Thyroid gland (tissue), 4 donors: Measurements from ENCODE around the gene GSX1. TPM values are rescaled to one million over a fixed set of nuclear protein-coding genes. Genes with fewer than 3 reads are reported as not detected.
A peak's percentile ranks its signal among the peaks of the same experiment; 100 is the strongest.

ENCODE experiments used
- DNase-seq, 2 donors: peaks; one replicate each; pipeline ENCODE4 v3.0.0-alpha.2; 2019
- H3K27ac ChIP-seq, 3 donors: fragments of 200-600 bp; sonication (generic); 1 replicate in 2 of 3; 2 replicates in 1 of 3; pipeline ENCODE4 v1.5.1; 2016 to 2019; ENCODE audit warnings: mild to moderate bottlenecking in 1 of 3, moderate library complexity in 1 of 3
- H3K27me3 ChIP-seq: fragments of 200-600 bp; sonication (generic); one replicate; pipeline ENCODE4 v1.5.1; 2019
- H3K36me3 ChIP-seq, 2 donors: fragments of 200-600 bp; sonication (generic); one replicate each; pipeline ENCODE4 v1.5.1; 2016 to 2019
- H3K4me1 ChIP-seq, 2 donors: fragments of 200-600 bp; sonication (generic); one replicate each; pipeline ENCODE4 v1.5.1; 2017 to 2019
- H3K4me3 ChIP-seq, 3 donors: fragments of 200-600 bp; sonication (generic); replicated peaks in 1 of 3; 1 replicate in 2 of 3; 2 replicates in 1 of 3; pipeline ENCODE4 v1.5.1; 2016; ENCODE audit warnings: mild to moderate bottlenecking in 1 of 3
- H3K9me3 ChIP-seq: fragments of 200-600 bp; sonication (generic); one replicate; pipeline ENCODE4 v1.5.1; 2017
- POLR2A ChIP-seq, 2 donors: fragments of 450-650 bp; IDR thresholded peaks; one replicate each; pipeline ENCODE4 v1.6.1; 2017; ENCODE audit warnings: antibody characterized with exemption in 2 of 2, mild to moderate bottlenecking in 2 of 2, moderate library complexity in 1 of 2
- WGBS, 2 donors: methylation state at CpG; one replicate each; pipeline ENCODE4 v1.1.5; 2017; 5-methylcytosine and 5-hydroxymethylcytosine counted together
- intact Hi-C: fragments of 100-400 bp; cut with DNase I; formaldehyde crosslinking; loops from one replicate; pipeline ENCODE4 v1.15.1; 2023
- total RNA-seq, 4 donors: library from RNA; depleted of rRNA; stranded (reverse); fragments of >200 nt; gene quantifications; one replicate each; pipeline ENCODE4 v1.2.3, GENCODE V29; 2016
- TF ChIP-seq, protein P1 (sequence below), 6 experiments: fragments of 200-600 bp in 3 of 6; fragments of 450-650 bp in 3 of 6; sonication (generic) in 3 of 6; IDR thresholded peaks; one replicate each; pipeline ENCODE4 v1.5.1; 2016 to 2019; ENCODE audit warnings: antibody characterized with exemption in 6 of 6, mild to moderate bottlenecking in 2 of 6, inconsistent platforms in 1 of 6, moderate library complexity in 1 of 6

GSX1 gene
- total RNA-seq, 4 donors from 2014 or later, result not detected

GRCh38 chr13:27775943-27776342 lies 16.3 kb upstream of the GSX1 start:
- Histone ChIP-seq H3K4me3 (no peak overlapping the region), H3K36me3 (no peaks in the 10 kb centered on the region), H3K9me3 (no peaks in the 10 kb centered on the region), H3K27ac (no peak overlapping the region), H3K27me3 (no peaks in the 10 kb centered on the region), H3K4me1 (no peaks in the 10 kb centered on the region)
- TF ChIP-seq POLR2A (IDR thresholded peaks at IDR 0.05), result no peak
- TF ChIP-seq, protein P1, sequence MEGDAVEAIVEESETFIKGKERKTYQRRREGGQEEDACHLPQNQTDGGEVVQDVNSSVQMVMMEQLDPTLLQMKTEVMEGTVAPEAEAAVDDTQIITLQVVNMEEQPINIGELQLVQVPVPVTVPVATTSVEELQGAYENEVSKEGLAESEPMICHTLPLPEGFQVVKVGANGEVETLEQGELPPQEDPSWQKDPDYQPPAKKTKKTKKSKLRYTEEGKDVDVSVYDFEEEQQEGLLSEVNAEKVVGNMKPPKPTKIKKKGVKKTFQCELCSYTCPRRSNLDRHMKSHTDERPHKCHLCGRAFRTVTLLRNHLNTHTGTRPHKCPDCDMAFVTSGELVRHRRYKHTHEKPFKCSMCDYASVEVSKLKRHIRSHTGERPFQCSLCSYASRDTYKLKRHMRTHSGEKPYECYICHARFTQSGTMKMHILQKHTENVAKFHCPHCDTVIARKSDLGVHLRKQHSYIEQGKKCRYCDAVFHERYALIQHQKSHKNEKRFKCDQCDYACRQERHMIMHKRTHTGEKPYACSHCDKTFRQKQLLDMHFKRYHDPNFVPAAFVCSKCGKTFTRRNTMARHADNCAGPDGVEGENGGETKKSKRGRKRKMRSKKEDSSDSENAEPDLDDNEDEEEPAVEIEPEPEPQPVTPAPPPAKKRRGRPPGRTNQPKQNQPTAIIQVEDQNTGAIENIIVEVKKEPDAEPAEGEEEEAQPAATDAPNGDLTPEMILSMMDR (IDR thresholded peaks at IDR 0.05), result no peak
- intact Hi-C loops, result no loop called here
- 18 to 31% methylated on average over 9 of the region's 13 CpGs for WGBS, 2 donors
- no peak for DNase-seq

DNA sequence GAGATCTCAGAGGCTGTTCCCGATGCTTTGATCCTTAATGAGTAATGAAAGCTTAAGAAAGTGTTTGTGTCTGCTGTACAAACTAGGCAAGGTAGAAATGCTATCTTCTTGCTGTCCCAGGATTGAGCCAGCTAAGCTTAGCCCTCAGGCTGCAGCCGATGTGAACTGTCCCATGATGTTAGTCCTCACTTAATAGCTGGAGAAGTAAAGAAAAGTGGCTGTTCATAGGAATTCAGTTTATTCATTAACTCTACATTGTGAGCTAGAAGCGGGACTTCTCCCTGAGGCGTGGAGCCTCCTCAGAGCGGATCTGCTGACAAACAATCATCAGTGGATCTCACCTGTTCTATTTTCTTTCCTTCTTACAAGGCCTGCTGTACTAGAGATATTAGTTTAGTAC lies 10.1 kb upstream of the GSX1 start:
- no peaks in the 10 kb centered on the region for H3K36me3 ChIP-seq
- no peak overlapping the region for H3K4me3 ChIP-seq
- TF ChIP-seq POLR2A (IDR thresholded peaks at IDR 0.05), result no peak
- TF ChIP-seq, protein P1 (IDR thresholded peaks at IDR 0.05), result no peak
- intact Hi-C loops, result no loop called here
- H3K27ac ChIP-seq, result no peak overlapping the region
- 43 to 52% methylated on average over 5 of the region's 5 CpGs for WGBS, 2 donors
- no peaks in the 10 kb centered on the region for H3K27me3 ChIP-seq
- DNase-seq, result no peak
- no peaks in the 10 kb centered on the region for H3K4me1 ChIP-seq
- no peaks in the 10 kb centered on the region for H3K9me3 ChIP-seq

- intact Hi-C loops, result no loop called here
- Histone ChIP-seq H3K9me3 (no peaks in the 10 kb centered on the region), H3K27me3 (no peaks in the 10 kb centered on the region), H3K36me3 (no peaks in the 10 kb centered on the region), H3K4me3 (no peak overlapping the region), H3K4me1 (no peaks in the 10 kb centered on the region), H3K27ac (no peak overlapping the region)
- TF ChIP-seq POLR2A (IDR thresholded peaks at IDR 0.05), result no peak
- TF ChIP-seq, protein P1 (IDR thresholded peaks at IDR 0.05), result peak in 1 of 6 experiments; percentile 13
- DNase-seq, result no peak
- WGBS, 2 donors, result 23 to 38% methylated on average over 4 of the region's 4 CpGs
These were observed 9.2 kb upstream of the GSX1 start for GRCh38 chr13:27783111-27783510.

- Histone ChIP-seq H3K36me3 (no peaks in the 10 kb centered on the region), H3K9me3 (no peaks in the 10 kb centered on the region), H3K4me1 (peaks cover 4 to 32% of the 10 kb centered on the region in 2 donors), H3K4me3 (no peak overlapping the region), H3K27me3 (peaks cover 38% of the 10 kb centered on the region), H3K27ac (no peak overlapping the region)
- intact Hi-C loops, result no loop called here
- no peak for DNase-seq
- 22 to 33% methylated on average over 1 of the region's 1 CpG for WGBS, 2 donors
- TF ChIP-seq, protein P1 (IDR thresholded peaks at IDR 0.05), result no peak
- TF ChIP-seq POLR2A (IDR thresholded peaks at IDR 0.05), result no peak
These were observed 4.0 kb upstream of the GSX1 start for GRCh38 chr13:27788271-27788670.

DNA sequence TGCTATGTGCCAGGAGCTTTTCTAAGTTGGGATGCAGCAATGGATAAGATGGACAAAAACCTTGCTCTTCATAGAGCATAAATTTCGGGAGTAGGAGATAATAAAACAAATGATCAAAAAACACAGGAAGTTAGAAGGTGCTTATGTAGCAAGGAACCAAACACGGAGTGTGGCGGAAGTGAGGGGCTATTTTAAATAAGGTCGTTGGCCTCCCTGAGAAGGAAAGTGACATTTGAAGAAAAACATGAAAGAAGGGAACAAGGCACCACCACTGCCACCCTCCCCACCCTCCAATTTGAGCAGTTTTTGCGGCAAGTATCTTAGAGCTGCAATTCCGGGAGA lies 3.2 kb upstream of the GSX1 start:
- intact Hi-C loops, result no loop called here
- 10 to 13% methylated on average over 6 of the region's 6 CpGs for WGBS, 2 donors
- peaks cover 46% of the 10 kb centered on the region for H3K27me3 ChIP-seq

More for the DNA sequence above, 3.2 kb upstream of the GSX1 start:
- H3K27ac ChIP-seq, result no peak overlapping the region
- no peak for TF ChIP-seq POLR2A (IDR thresholded peaks at IDR 0.05)
- TF ChIP-seq, protein P1 (IDR thresholded peaks at IDR 0.05), result no peak
- DNase-seq, result no peak
- H3K4me3 ChIP-seq, result no peak overlapping the region
- peaks cover 4 to 32% of the 10 kb centered on the region in 2 donors for H3K4me1 ChIP-seq
- H3K9me3 ChIP-seq, result no peaks in the 10 kb centered on the region
- H3K36me3 ChIP-seq, result no peaks in the 10 kb centered on the region
